Loucy (cell line): Measurements from ENCODE around the gene GRIN2A.

Experiments used
- H2AFZ ChIP-seq: fragments of 200-600 bp; sonication (generic); 2 replicates; pipeline ENCODE4 v1.6.0; 2016; ENCODE audit warnings: antibody characterized with exemption, mild to moderate bottlenecking, low read length, moderate library complexity
- H3F3A ChIP-seq: fragments of 200-600 bp; 2 replicates; pipeline ENCODE4 v1.6.0; 2016; ENCODE audit warnings: antibody characterized with exemption, low read depth, mild to moderate bottlenecking
- H3K27me3 ChIP-seq: fragments of 200-600 bp; sonication (generic); 2 replicates; pipeline ENCODE4 v1.6.1; 2014; ENCODE audit warnings: low read length, mild to moderate bottlenecking; ENCODE audit not compliant: insufficient read depth, poor library complexity, severe bottlenecking
- H3K36me3 ChIP-seq: fragments of 200-600 bp; sonication (generic); 2 replicates; pipeline ENCODE4 v1.6.1; 2016; ENCODE audit warnings: low read length; ENCODE audit not compliant: insufficient read depth
- H3K4me1 ChIP-seq: fragments of 200-600 bp; sonication (generic); 2 replicates; pipeline ENCODE4 v1.5.1; 2014; ENCODE audit warnings: low read length, mild to moderate bottlenecking; ENCODE audit not compliant: insufficient read depth, poor library complexity, severe bottlenecking
- H3K4me2 ChIP-seq: fragments of 200-600 bp; sonication (generic); 2 replicates; pipeline ENCODE4 v1.6.0; 2014; ENCODE audit warnings: antibody characterized with exemption, low read length, low read depth, mild to moderate bottlenecking; ENCODE audit not compliant: poor library complexity, severe bottlenecking
- H3K4me3 ChIP-seq: fragments of 200-600 bp; sonication (generic); 2 replicates; pipeline ENCODE4 v1.5.1; 2014; ENCODE audit warnings: low read length, mild to moderate bottlenecking, mixed read lengths; ENCODE audit not compliant: poor library complexity, severe bottlenecking
- H3K79me2 ChIP-seq: fragments of 200-600 bp; sonication (generic); 2 replicates; pipeline ENCODE4 v1.6.1; 2014; ENCODE audit warnings: low read length; ENCODE audit not compliant: insufficient read depth
- H3K9ac ChIP-seq: fragments of 200-600 bp; sonication (generic); 2 replicates; pipeline ENCODE4 v1.6.0; 2014; ENCODE audit warnings: mild to moderate bottlenecking, low read depth, low read length, moderate library complexity; ENCODE audit not compliant: poor library complexity, severe bottlenecking
- H3K9me2 ChIP-seq: fragments of 200-600 bp; sonication (generic); replicated peaks from 2 replicates; pipeline ENCODE4 v1.6.1; 2016; ENCODE audit warnings: low read depth, low read length, mixed read lengths
- H3K9me3 ChIP-seq: fragments of 200-600 bp; sonication (generic); 2 replicates; pipeline ENCODE4 v1.6.1; 2014; ENCODE audit warnings: mild to moderate bottlenecking, antibody characterized with exemption, low read length, low read depth; ENCODE audit not compliant: insufficient read depth
- H4K20me1 ChIP-seq: fragments of 200-600 bp; sonication (generic); 2 replicates; pipeline ENCODE4 v1.6.0; 2014; ENCODE audit warnings: antibody characterized with exemption, low read length, mild to moderate bottlenecking; ENCODE audit not compliant: insufficient read depth, poor library complexity, severe bottlenecking
- EZH2phosphoT487 ChIP-seq: fragments of 200-600 bp; IDR thresholded peaks from 2 replicates; pipeline ENCODE4 v1.6.1; 2018; ENCODE audit warnings: antibody characterized with exemption, mild to moderate bottlenecking, moderate library complexity, borderline replicate concordance
- TF ChIP-seq, protein P1 (sequence below): fragments of 200-600 bp; sonication (generic); conservative IDR thresholded peaks from 2 replicates; pipeline ENCODE4 v1.5.1; 2014; ENCODE audit warnings: mild to moderate bottlenecking, antibody characterized with exemption, low read length

Gene GRIN2A

DNA sequence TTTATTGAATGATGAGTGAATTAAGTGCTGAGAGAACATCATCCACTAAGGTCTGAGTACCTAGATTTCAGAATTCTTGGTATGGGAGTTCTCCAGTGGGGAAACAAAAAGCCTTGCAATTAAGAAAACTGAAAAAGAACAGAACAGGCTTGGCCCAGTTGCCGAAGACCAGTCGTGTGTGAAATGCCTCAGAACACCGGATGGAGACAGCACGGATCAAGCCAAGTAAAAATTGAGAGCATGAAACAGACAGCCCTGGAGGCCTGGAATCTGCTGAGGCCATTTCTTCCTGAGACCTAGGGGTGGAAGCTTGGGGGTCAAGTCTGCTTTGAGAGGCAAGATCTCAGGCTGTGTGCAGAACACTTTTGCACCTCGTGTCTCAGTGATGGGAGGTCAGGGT lies 43.3 kb downstream of the GRIN2A start:
- no peak overlapping the region for H3K9ac ChIP-seq
- no peaks in the 10 kb centered on the region for H3K36me3 ChIP-seq
- no peak overlapping the region for H3K4me2 ChIP-seq
- H2AFZ ChIP-seq = no peak overlapping the region
- no peaks in the 10 kb centered on the region for H3K9me2 ChIP-seq
- no peaks in the 10 kb centered on the region for H3F3A ChIP-seq
- H3K4me3 ChIP-seq = no peak overlapping the region
- H3K9me3 ChIP-seq = no peaks in the 10 kb centered on the region
- H3K79me2 ChIP-seq = no peaks in the 10 kb centered on the region
- no peaks in the 10 kb centered on the region for H3K4me1 ChIP-seq
- no peaks in the 10 kb centered on the region for H3K27me3 ChIP-seq
- no peaks in the 10 kb centered on the region for H4K20me1 ChIP-seq
- TF ChIP-seq EZH2phosphoT487 = no peak
- TF ChIP-seq, protein P1, sequence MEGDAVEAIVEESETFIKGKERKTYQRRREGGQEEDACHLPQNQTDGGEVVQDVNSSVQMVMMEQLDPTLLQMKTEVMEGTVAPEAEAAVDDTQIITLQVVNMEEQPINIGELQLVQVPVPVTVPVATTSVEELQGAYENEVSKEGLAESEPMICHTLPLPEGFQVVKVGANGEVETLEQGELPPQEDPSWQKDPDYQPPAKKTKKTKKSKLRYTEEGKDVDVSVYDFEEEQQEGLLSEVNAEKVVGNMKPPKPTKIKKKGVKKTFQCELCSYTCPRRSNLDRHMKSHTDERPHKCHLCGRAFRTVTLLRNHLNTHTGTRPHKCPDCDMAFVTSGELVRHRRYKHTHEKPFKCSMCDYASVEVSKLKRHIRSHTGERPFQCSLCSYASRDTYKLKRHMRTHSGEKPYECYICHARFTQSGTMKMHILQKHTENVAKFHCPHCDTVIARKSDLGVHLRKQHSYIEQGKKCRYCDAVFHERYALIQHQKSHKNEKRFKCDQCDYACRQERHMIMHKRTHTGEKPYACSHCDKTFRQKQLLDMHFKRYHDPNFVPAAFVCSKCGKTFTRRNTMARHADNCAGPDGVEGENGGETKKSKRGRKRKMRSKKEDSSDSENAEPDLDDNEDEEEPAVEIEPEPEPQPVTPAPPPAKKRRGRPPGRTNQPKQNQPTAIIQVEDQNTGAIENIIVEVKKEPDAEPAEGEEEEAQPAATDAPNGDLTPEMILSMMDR = no peak

DNA sequence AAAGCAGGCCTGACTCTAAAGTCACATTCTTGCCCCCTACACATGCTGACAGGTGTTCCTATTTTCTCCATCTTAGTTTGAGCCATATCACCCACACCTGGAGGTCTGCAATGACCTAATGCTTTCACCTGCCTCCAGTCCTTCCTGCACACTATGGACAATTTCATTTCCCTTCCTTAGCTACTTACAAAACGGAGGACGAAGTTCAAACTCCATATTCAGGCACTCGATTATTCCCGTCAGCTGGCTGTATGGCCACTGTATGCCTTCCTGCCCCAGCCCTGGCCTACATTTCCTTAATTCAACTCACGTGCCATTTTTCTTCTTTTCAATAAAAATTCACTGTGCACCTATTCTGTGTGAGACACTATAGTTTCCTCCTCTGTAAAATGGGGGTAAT lies 44.9 kb downstream of the GRIN2A start:
- Histone ChIP-seq H3K9ac (no peak overlapping the region), H3K79me2 (no peaks in the 10 kb centered on the region), H3K4me2 (no peak overlapping the region), H4K20me1 (no peaks in the 10 kb centered on the region), H3K36me3 (no peaks in the 10 kb centered on the region), H3K9me3 (no peaks in the 10 kb centered on the region), H3K4me1 (no peaks in the 10 kb centered on the region), H3K27me3 (no peaks in the 10 kb centered on the region), H3K9me2 (no peaks in the 10 kb centered on the region), H3K4me3 (no peak overlapping the region), H2AFZ (no peak overlapping the region), H3F3A (no peaks in the 10 kb centered on the region)
- TF ChIP-seq, protein P1 = no peak
- TF ChIP-seq EZH2phosphoT487 = no peak

DNA sequence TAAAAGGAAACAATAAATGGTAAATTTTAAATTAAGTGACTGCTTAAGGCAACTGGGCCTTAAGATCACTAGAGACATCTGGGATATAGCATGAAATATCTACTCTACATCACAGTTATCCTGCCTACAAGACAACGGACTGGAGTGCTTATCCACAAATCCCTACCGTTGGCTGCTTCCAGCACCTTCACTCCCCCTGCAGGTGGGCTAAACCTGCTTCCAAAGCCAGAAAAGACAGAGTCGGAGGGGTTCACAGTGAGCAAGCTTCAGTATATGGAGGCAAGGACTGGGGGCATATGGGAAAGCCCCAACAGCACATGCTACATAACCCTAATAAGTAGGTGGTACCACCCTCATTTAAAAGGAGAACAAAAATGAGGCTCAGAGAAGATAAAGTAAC lies 45.3 kb downstream of the GRIN2A start:
- no peaks in the 10 kb centered on the region for H3K36me3 ChIP-seq
- no peak overlapping the region for H2AFZ ChIP-seq
- H3K79me2 ChIP-seq = no peaks in the 10 kb centered on the region
- no peak overlapping the region for H3K9ac ChIP-seq
- no peaks in the 10 kb centered on the region for H3K9me3 ChIP-seq
- no peak overlapping the region for H3K4me3 ChIP-seq
- TF ChIP-seq, protein P1 = no peak
- H4K20me1 ChIP-seq = no peaks in the 10 kb centered on the region
- no peaks in the 10 kb centered on the region for H3F3A ChIP-seq
- H3K4me1 ChIP-seq = no peaks in the 10 kb centered on the region
- no peak overlapping the region for H3K4me2 ChIP-seq
- H3K27me3 ChIP-seq = no peaks in the 10 kb centered on the region
- H3K9me2 ChIP-seq = no peaks in the 10 kb centered on the region
